Kidney (tissue), 14 donors: Measurements from ENCODE around the gene MYH9. TPM values are rescaled to one million over a fixed set of nuclear protein-coding genes. Genes with fewer than 3 reads are reported as not detected.
A peak's percentile ranks its signal among the peaks of the same experiment; 100 is the strongest.
"Not testable (repeated sequence)": the region's sequence is repeated elsewhere in the genome, so short reads cannot be mapped to it uniquely, and the experiment has no call there.

ENCODE experiments used
- DNase-seq, 5 donors: peaks; one replicate each; pipeline ENCODE4 v3.0.0-alpha.2; 2013 to 2020
- FAIRE-seq: peaks from 2 replicates; lab custom pipeline; 2012; peaks lifted over from hg19 to GRCh38; lab: Jason Lieb, UNC
- H3K27ac ChIP-seq, 2 donors: one replicate each; pipeline ENCODE4 v1.7.0; 2013; ENCODE audit warnings: low read depth in 2 of 2, low read length in 2 of 2, inconsistent platforms in 1 of 2
- H3K27me3 ChIP-seq: one replicate; pipeline ENCODE4 v1.7.1; 2013; ENCODE audit warnings: low read length, inconsistent platforms; ENCODE audit not compliant: control insufficient read depth, insufficient read depth
- H3K36me3 ChIP-seq, 3 donors: one replicate each; pipeline versions ENCODE4 v1.7.0 to v1.7.1; 2013; ENCODE audit warnings: low read length in 3 of 3, control low read depth in 1 of 3, inconsistent platforms in 1 of 3; ENCODE audit not compliant: insufficient read depth in 3 of 3, control insufficient read depth in 2 of 3
- H3K4me1 ChIP-seq, 3 donors: one replicate each; pipeline versions ENCODE4 v1.7.0 to v1.7.1; 2013; ENCODE audit warnings: low read length in 3 of 3, inconsistent platforms in 1 of 3, low read depth in 1 of 3; ENCODE audit not compliant: control insufficient read depth in 2 of 3, insufficient read depth in 2 of 3
- H3K4me3 ChIP-seq, 3 donors: one replicate each; pipeline versions ENCODE4 v1.7.0 to v1.8.1; 2013; ENCODE audit warnings: low read length in 3 of 3, control low read depth in 1 of 3, inconsistent platforms in 1 of 3
- H3K9ac ChIP-seq, 3 donors: one replicate each; pipeline versions ENCODE4 v1.7.0 to v1.7.1; 2013; ENCODE audit warnings: low read length in 3 of 3, control low read depth in 1 of 3, inconsistent platforms in 1 of 3
- H3K9me3 ChIP-seq, 3 donors: one replicate each; pipeline versions ENCODE4 v1.7.0 to v1.7.1; 2013; ENCODE audit warnings: low read length in 3 of 3, control low read depth in 1 of 3, inconsistent platforms in 1 of 3; ENCODE audit not compliant: control insufficient read depth in 2 of 3, insufficient read depth in 1 of 3
- intact Hi-C: fragments of 100-400 bp; cut with DNase I; formaldehyde crosslinking; loops from one replicate; pipeline ENCODE4 v1.11.1; 2022
- polyA plus RNA-seq: library from polyadenylated mRNA; stranded (reverse); fragments of 350-450 nt; fragmentation: Illumina TruSeq; extraction: RNeasy Lipid Tissue Mini Kit (QIAGEN cat#74804); gene quantifications from one replicate; pipeline ENCODE4 v1.2.3, GENCODE V29; 2014; ENCODE audit warnings: low read depth, low replicate concordance; ENCODE audit not compliant: insufficient read depth
- total RNA-seq: library from RNA; stranded (reverse); fragmentation: NEBNext Ultra II Directional; extraction: Animal tissue kit (Norgen Biotek cat#: 25700); gene quantifications from one replicate; pipeline ENCODE4 v1.2.1, GENCODE V29; 2021
- TF ChIP-seq, protein P1 (sequence below): IDR thresholded peaks from 3 replicates; pipeline ENCODE4 v1.5.1; 2012; ENCODE audit warnings: mild to moderate bottlenecking, moderate library complexity, borderline replicate concordance; ENCODE audit not compliant: insufficient read depth; ENCODE audit errors: extremely low read depth
- donor health status: control.
- donor health status: control.
- donor health status: control.
- donor health status: control.
- donor health status: control.
- donor health status: DM: yes; HTN: yes; CAD: no.
- donor health status: Normal renal cell carcinoma (clear cell type).

MYH9 gene
- total and polyA plus RNA-seq, 2 donors from 2014 or later = 85.2 to 655 TPM

DNA sequence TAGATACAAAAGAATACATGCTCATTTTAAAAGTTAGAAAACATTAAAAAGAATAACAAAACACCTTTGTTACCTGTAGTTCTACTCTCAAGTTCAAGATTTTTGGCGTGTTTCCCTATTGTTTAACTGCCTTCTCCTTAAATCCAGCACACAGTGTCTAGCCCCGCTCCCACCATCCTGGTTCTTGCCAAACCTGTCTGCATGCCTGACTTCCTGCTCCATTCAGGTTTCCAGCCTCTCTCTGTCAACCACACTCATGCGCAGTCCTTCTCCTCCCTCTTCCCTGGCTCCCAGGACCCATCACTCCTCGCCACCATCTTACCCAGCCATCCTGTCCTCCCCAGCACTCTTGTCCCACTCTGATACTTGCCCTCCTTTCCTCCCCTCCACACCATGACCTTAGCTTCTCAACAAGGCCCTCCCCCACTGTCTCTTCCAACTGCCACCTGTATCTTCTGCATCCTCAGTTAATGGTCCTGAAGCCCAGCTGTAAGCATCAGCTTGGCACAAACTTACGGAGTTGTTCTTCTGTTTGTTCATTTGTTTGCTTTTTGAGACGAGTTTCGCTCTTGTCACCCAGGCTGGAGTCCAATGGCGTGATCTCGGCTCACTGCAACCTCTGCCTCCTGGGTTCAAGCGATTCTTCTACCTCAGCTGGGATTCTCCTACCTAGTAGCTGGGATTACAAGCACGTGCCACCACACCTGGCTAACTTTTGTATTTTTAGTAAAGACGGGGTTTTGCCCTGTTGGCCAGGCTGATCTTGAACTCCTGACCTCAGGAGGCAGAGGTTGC lies 7.5 kb upstream of the MYH9 start:
- Histone ChIP-seq H3K9ac (no peak overlapping the region), H3K9me3 (no peaks in the 10 kb centered on the region), H3K27ac (peak overlapping the region in 1 of 2 donors; percentile 51), H3K4me3 (no peak overlapping the region), H3K4me1 (peaks cover 0 to 6% (median 0%) of the 10 kb centered on the region in 3 donors), H3K36me3 (no peaks in the 10 kb centered on the region), H3K27me3 (no peaks in the 10 kb centered on the region)
- FAIRE-seq = no peak
- intact Hi-C loops = no loop called here
- DNase-seq = peak in 1 of 5 donors; percentile 55
- TF ChIP-seq, protein P1, sequence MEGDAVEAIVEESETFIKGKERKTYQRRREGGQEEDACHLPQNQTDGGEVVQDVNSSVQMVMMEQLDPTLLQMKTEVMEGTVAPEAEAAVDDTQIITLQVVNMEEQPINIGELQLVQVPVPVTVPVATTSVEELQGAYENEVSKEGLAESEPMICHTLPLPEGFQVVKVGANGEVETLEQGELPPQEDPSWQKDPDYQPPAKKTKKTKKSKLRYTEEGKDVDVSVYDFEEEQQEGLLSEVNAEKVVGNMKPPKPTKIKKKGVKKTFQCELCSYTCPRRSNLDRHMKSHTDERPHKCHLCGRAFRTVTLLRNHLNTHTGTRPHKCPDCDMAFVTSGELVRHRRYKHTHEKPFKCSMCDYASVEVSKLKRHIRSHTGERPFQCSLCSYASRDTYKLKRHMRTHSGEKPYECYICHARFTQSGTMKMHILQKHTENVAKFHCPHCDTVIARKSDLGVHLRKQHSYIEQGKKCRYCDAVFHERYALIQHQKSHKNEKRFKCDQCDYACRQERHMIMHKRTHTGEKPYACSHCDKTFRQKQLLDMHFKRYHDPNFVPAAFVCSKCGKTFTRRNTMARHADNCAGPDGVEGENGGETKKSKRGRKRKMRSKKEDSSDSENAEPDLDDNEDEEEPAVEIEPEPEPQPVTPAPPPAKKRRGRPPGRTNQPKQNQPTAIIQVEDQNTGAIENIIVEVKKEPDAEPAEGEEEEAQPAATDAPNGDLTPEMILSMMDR = no peak

DNA sequence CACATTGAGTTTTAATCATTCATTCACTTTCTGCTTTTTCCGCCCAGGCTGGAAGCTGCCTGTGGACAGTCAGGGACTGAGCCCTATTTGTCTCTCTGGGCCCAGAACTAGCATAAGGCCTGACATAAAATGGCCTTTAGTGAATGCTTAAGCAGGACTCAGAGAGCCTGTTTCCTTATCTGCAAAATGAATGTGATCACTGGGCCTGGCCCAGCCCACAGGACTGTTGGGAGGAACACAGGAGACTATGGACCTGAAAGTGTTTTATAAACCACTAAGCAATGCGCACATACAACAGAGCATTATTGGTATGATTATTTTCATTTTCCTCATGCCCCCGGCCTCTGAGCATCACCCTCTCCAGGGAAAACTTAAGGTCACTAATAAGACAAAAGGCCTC lies 3.9 kb upstream of the MYH9 start:
- FAIRE-seq (no peak), DNase-seq (no peak)
- no peaks in the 10 kb centered on the region for H3K9me3 ChIP-seq
- intact Hi-C loops = no loop called here
- no peaks in the 10 kb centered on the region for H3K27me3 ChIP-seq
- no peak overlapping the region for H3K4me3 ChIP-seq
- no peaks in the 10 kb centered on the region for H3K36me3 ChIP-seq
- H3K4me1 ChIP-seq = peaks cover 0 to 2% (median 0%) of the 10 kb centered on the region in 3 donors
- H3K27ac ChIP-seq = no peak overlapping the region
- no peak overlapping the region for H3K9ac ChIP-seq
- TF ChIP-seq, protein P1 = no peak

DNA sequence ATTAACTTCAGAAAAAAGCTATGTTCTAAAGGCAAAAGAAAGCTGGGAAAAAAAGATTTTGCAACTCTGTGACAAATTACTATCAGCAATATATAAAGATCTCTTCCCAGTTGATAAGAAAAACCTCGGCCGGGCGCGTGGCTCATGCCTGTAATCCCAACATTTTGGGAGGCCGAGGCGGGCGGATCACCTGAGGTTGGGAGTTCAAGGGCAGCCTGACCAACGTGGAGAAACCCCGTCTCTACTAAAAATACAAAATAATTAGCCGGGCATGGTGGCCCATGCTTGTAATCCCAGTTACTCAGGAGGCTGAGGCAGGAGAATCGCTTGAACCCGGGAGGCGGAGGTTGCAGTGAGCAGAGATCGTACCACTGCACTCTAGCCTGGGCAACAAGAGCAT lies 1.4 kb upstream of the MYH9 start:
- H3K36me3 ChIP-seq, intact Hi-C loops, FAIRE-seq, H3K27ac ChIP-seq, DNase-seq, H3K4me3 ChIP-seq, H3K9me3 ChIP-seq, H3K27me3 ChIP-seq, H3K9ac ChIP-seq: not testable (repeated sequence)
- peaks cover 2 to 12% (median 12%) of the 10 kb centered on the region in 3 donors for H3K4me1 ChIP-seq

DNA sequence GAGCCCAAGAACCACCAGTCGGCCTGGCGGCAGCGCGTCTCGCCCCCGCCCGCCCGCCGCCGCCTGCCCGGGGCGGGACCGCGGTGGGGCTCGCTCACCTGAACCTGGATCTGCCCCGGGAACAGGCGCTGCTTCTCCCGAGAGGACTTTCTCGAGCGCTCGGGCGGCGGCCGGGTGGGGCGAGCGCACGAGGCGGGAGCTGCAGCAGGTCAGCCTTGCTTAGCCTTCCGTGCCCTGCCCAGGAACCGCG lies 133 bp downstream of the MYH9 start:
- Histone ChIP-seq H3K4me3 (peak overlapping the region; percentile 56 to 96 (median 75)), H3K27me3 (no peaks in the 10 kb centered on the region), H3K9me3 (no peaks in the 10 kb centered on the region), H3K36me3 (peaks cover 0 to 3% (median 0%) of the 10 kb centered on the region in 3 donors), H3K27ac (peak overlapping the region; percentile 98 to 99), H3K4me1 (peaks cover 2 to 21% (median 20%) of the 10 kb centered on the region in 3 donors), H3K9ac (peak overlapping the region in 2 of 3 donors; percentile 6 to 99)
- FAIRE-seq (no peak), DNase-seq (no peak)
- TF ChIP-seq, protein P1 = no peak
- intact Hi-C loops = no loop called here
